PC-9 (cell line): Measurements from ENCODE around the gene NMNAT2. TPM values are rescaled to one million over a fixed set of nuclear protein-coding genes. Genes with fewer than 3 reads are reported as not detected.

ENCODE experiments used
- BruUV-seq: library from RNA; stranded (reverse); fragments of 400-500 nt; replicated peaks from 2 replicates; lab custom pipeline; 2021; lab: Mats Ljungman, UMichigan
- CTCF ChIA-PET: fragments of 300-600 bp; sonication (Branson Sonifier 250); formaldehyde crosslinking; loops from one replicate; lab custom pipeline; 2022; ENCODE audit warnings: antibody characterized with exemption; lab: Charles Lee
- POLR2A ChIA-PET: fragments of 300-600 bp; sonication (Branson Sonifier 250); formaldehyde crosslinking; loops from one replicate; lab custom pipeline; 2022; ENCODE audit warnings: antibody characterized with exemption; ENCODE audit not compliant: unreplicated experiment; lab: Charles Lee
- DNase-seq, 2 experiments: peaks; one replicate each; pipeline versions ENCODE4 v3.0.0 to v3.0.0-alpha.2; 2015 to 2022; ENCODE audit warnings: mixed read lengths in 1 of 2
- H2AFZ ChIP-seq: fragments of 200-600 bp; sonication (generic); 2 replicates; pipeline ENCODE4 v1.8.1; 2017; ENCODE audit warnings: antibody characterized with exemption
- H3F3A ChIP-seq: fragments of 200-600 bp; sonication (generic); 2 replicates; pipeline ENCODE4 v1.8.1; 2017; ENCODE audit warnings: antibody characterized with exemption, mild to moderate bottlenecking, low read depth; ENCODE audit not compliant: insufficient read depth
- H3K27ac ChIP-seq: fragments of 200-600 bp; sonication (generic); 2 replicates; pipeline ENCODE4 v1.6.1; 2016; ENCODE audit warnings: mixed run types
- H3K27me3 ChIP-seq: fragments of 200-600 bp; sonication (generic); 2 replicates; pipeline ENCODE4 v1.6.1; 2016; ENCODE audit warnings: low read depth, mixed run types; ENCODE audit not compliant: insufficient read depth
- H3K36me3 ChIP-seq: fragments of 200-600 bp; sonication (generic); 2 replicates; pipeline ENCODE4 v1.6.1; 2016; ENCODE audit warnings: low read depth, mixed run types
- H3K4me1 ChIP-seq: fragments of 200-600 bp; sonication (generic); replicated peaks from 2 replicates; pipeline ENCODE4 v1.6.1; 2016; ENCODE audit warnings: mixed run types; ENCODE audit not compliant: insufficient read depth
- H3K4me2 ChIP-seq: fragments of 200-600 bp; sonication (generic); 2 replicates; pipeline ENCODE4 v1.6.1; 2017; ENCODE audit warnings: mixed run types
- H3K4me3 ChIP-seq: fragments of 200-600 bp; sonication (generic); 2 replicates; pipeline ENCODE4 v1.6.1; 2016; ENCODE audit warnings: mixed run types
- H3K79me2 ChIP-seq: fragments of 200-600 bp; sonication (generic); 2 replicates; pipeline ENCODE4 v1.6.1; 2017; ENCODE audit warnings: low read depth, mixed run types
- H3K9me2 ChIP-seq: fragments of 200-600 bp; sonication (generic); 2 replicates; pipeline ENCODE4 v1.8.1; 2017; ENCODE audit warnings: mild to moderate bottlenecking; ENCODE audit not compliant: insufficient read depth
- H3K9me3 ChIP-seq: fragments of 200-600 bp; sonication (generic); 2 replicates; pipeline ENCODE4 v1.8.1; 2016; ENCODE audit warnings: low read depth; ENCODE audit not compliant: insufficient read depth
- H4K20me1 ChIP-seq: fragments of 200-600 bp; sonication (generic); 2 replicates; pipeline ENCODE4 v1.8.1; 2017; ENCODE audit not compliant: insufficient read depth
- CTCF ChIP-seq: fragments of 200-600 bp; sonication (generic); conservative IDR thresholded peaks from 2 replicates; pipeline ENCODE4 v1.6.1; 2017; ENCODE audit warnings: mixed run types, antibody characterized with exemption, mild to moderate bottlenecking, moderate library complexity
- EZH2 ChIP-seq: fragments of 200-600 bp; sonication (generic); IDR thresholded peaks from 2 replicates; pipeline ENCODE4 v1.8.0; 2017; ENCODE audit warnings: antibody characterized with exemption, low read depth
- intact Hi-C: fragments of 100-400 bp; cut with micrococcal nuclease; formaldehyde crosslinking; loops from one replicate; pipeline ENCODE4 v1.10.0; 2022; ENCODE audit not compliant: unreplicated experiment
- total RNA-seq: library from RNA; stranded (reverse); gene quantifications from 2 replicates; pipeline ENCODE4 v1.2.3, GENCODE V29; 2021

The NMNAT2 gene
- total RNA-seq, 1 experiment from 2014 or later = 29.2 TPM

- H3K9me3 ChIP-seq = peaks cover 18% of the 10 kb centered on the region
- no peak overlapping the region for H3K4me3 ChIP-seq
- BruUV-seq = no TSS peak
- H3K27me3 ChIP-seq = no peaks in the 10 kb centered on the region
- POLR2A ChIA-PET = no interaction called here
- CTCF ChIA-PET = no interaction called here
- DNase-seq = no peak
- no peak overlapping the region for H3K4me2 ChIP-seq
- peaks cover 11% of the 10 kb centered on the region for H3K36me3 ChIP-seq
- peaks cover 15% of the 10 kb centered on the region; the same call in 1 of the 2 replicates for H3F3A ChIP-seq
- no peak overlapping the region for H3K27ac ChIP-seq
- intact Hi-C loops = no loop called here
- no peak overlapping the region for H2AFZ ChIP-seq
- H4K20me1 ChIP-seq = no peaks in the 10 kb centered on the region
- no peaks in the 10 kb centered on the region for H3K4me1 ChIP-seq
- no peaks in the 10 kb centered on the region for H3K9me2 ChIP-seq
- H3K79me2 ChIP-seq = no peaks in the 10 kb centered on the region
- TF ChIP-seq CTCF (no peak), EZH2 (no peak)
Measured at GRCh38 chr1:183255073-183255472, 163.1 kb downstream of the NMNAT2 start.

- Histone ChIP-seq H3K4me1 (peaks cover 6% of the 10 kb centered on the region), H3F3A (peaks cover 33% of the 10 kb centered on the region), H3K4me2 (no peak overlapping the region), H3K79me2 (no peaks in the 10 kb centered on the region), H3K9me3 (peaks cover 22% of the 10 kb centered on the region), H3K27ac (no peak overlapping the region), H3K27me3 (no peaks in the 10 kb centered on the region), H4K20me1 (no peaks in the 10 kb centered on the region), H2AFZ (no peak overlapping the region), H3K4me3 (no peak overlapping the region), H3K36me3 (peaks cover 11% of the 10 kb centered on the region), H3K9me2 (no peaks in the 10 kb centered on the region)
- CTCF ChIA-PET = no interaction called here
- intact Hi-C loops = no loop called here
- no TSS peak for BruUV-seq
- POLR2A ChIA-PET = no interaction called here
- TF ChIP-seq CTCF = no peak
- TF ChIP-seq EZH2 = no peak
- no peak for DNase-seq
Measured at GRCh38 chr1:183251959-183252450, 166.2 kb downstream of the NMNAT2 start.

- H4K20me1 ChIP-seq = no peaks in the 10 kb centered on the region
- no peak overlapping the region for H3K4me2 ChIP-seq
- peaks cover 22% of the 10 kb centered on the region for H3K9me3 ChIP-seq
- POLR2A ChIA-PET = no interaction called here
- no peak for TF ChIP-seq CTCF
- DNase-seq = no peak
- no TSS peak for BruUV-seq
- no peaks in the 10 kb centered on the region for H3K27me3 ChIP-seq
- H3K79me2 ChIP-seq = no peaks in the 10 kb centered on the region
- no peak overlapping the region for H3K27ac ChIP-seq
- H3K4me1 ChIP-seq = peaks cover 6% of the 10 kb centered on the region
- H3K4me3 ChIP-seq = no peak overlapping the region
- no peaks in the 10 kb centered on the region for H3K9me2 ChIP-seq
- H3F3A ChIP-seq = peaks cover 36% of the 10 kb centered on the region
- CTCF ChIA-PET = no interaction called here
- H3K36me3 ChIP-seq = peaks cover 11% of the 10 kb centered on the region
- no peak overlapping the region for H2AFZ ChIP-seq
- intact Hi-C loops = no loop called here
Measured at GRCh38 chr1:183251101-183251958, 166.8 kb downstream of the NMNAT2 start.
